ENCODE results near the gene NKD1. TPM values are rescaled to one million over a fixed set of nuclear protein-coding genes. Genes with fewer than 3 reads are reported as not detected.

NKD1 gene
- total and polyA plus RNA-seq, 9 donors = 2.5 to 72.1 (median 12.7) TPM

DNA sequence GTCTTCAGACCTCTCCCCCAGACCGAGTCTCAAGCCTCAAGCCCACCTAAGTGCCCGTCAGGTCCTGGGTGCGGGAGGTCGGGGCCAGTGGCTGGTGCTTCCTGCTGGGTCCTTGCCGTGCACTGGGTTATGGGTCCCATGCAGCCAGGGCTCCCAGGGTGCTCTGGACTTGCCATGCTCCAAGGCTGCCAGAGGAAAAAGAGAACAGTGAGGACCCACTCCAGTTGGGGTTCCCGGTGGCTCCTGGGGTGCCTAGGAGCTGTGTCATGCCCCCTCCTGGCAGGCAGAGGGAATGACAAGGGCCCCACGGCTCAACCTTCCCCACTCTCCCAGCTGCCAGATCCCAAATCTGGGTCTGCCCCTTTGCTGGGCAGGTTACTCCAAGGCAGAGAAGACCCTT is 129.2 kb downstream of the NKD1 start:
- no peaks in the 10 kb centered on the region for H3K36me3 ChIP-seq
- DNase-seq = no peak
- H3K9me3 ChIP-seq = no peaks in the 10 kb centered on the region
- 68 to 73% (median 71%) methylated on average over 7 of the region's 7 CpGs for WGBS, 3 donors
- no peaks in the 10 kb centered on the region for H3K27me3 ChIP-seq
- TF ChIP-seq, protein P1, sequence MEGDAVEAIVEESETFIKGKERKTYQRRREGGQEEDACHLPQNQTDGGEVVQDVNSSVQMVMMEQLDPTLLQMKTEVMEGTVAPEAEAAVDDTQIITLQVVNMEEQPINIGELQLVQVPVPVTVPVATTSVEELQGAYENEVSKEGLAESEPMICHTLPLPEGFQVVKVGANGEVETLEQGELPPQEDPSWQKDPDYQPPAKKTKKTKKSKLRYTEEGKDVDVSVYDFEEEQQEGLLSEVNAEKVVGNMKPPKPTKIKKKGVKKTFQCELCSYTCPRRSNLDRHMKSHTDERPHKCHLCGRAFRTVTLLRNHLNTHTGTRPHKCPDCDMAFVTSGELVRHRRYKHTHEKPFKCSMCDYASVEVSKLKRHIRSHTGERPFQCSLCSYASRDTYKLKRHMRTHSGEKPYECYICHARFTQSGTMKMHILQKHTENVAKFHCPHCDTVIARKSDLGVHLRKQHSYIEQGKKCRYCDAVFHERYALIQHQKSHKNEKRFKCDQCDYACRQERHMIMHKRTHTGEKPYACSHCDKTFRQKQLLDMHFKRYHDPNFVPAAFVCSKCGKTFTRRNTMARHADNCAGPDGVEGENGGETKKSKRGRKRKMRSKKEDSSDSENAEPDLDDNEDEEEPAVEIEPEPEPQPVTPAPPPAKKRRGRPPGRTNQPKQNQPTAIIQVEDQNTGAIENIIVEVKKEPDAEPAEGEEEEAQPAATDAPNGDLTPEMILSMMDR (IDR thresholded peaks at IDR 0.05) = no peak
- TF ChIP-seq EP300 (IDR thresholded peaks at IDR 0.05) (no peak), POLR2A (IDR thresholded peaks at IDR 0.05) (no peak)
- H3K4me3 ChIP-seq = no peak overlapping the region
- no peak overlapping the region for H3K27ac ChIP-seq
- intact Hi-C loops (cut with DNase I) = loop anchor here in 1 of 4 donors (10.0 kb wide), 1 partner anchor 127 kb away; no protein-coding TSS in a partner anchor
- no peaks in the 10 kb centered on the region for H3K4me1 ChIP-seq (ENCODE audit: insufficient read depth)

DNA sequence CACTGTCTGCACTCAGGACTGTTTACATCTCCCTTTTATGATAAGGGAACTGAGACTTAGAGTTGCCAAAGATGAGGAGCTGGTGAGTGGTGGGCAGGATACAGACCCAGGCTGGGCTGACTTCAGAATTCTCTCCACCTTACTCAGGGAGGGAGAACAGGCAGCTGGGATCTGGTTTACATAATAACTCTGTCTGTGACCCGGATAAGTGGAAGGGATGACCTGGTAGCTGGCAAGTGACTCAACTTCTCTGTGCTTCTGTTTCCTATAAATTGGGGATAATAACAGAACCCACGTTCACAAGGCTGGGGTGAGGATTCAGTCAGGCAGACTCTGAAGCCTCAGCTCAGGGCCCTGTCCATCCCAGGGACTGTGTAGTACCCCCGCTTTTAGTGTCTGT is 130.3 kb downstream of the NKD1 start:
- no peaks in the 10 kb centered on the region for H3K36me3 ChIP-seq
- H3K9me3 ChIP-seq = no peaks in the 10 kb centered on the region
- no peaks in the 10 kb centered on the region for H3K27me3 ChIP-seq
- DNase-seq = no peak
- intact Hi-C loops (cut with DNase I) = loop anchor here in 1 of 4 donors (10.0 kb wide), 1 partner anchor 126 kb away; no protein-coding TSS in a partner anchor
- no peaks in the 10 kb centered on the region for H3K4me1 ChIP-seq (ENCODE audit: insufficient read depth)
- H3K27ac ChIP-seq = no peak overlapping the region
- 41 to 48% (median 44%) methylated on average over 3 of the region's 3 CpGs for WGBS, 3 donors
- TF ChIP-seq, protein P1 (IDR thresholded peaks at IDR 0.05) = no peak
- TF ChIP-seq POLR2A (IDR thresholded peaks at IDR 0.05) = no peak
- no peak for TF ChIP-seq EP300 (IDR thresholded peaks at IDR 0.05)
- no peak overlapping the region for H3K4me3 ChIP-seq

DNA sequence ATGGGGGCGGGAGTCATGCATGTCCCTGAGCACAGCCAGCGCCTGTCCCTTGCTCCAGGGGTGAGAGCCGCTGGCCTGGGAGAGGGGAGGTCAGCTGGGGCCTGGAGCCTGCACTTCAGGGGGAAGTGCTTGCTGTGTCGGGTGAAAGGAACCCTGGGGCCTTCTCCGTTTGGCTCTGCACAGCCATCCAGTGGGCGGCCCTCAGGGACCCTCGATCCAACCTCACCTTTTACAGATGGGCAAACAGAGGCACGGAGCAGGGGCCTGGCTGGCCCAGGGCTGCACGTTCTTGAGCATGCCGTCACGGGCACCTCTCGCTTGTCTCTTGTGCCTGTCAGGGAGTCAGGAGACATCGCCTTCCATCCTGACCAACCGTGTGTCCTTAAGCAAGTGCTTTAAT is 131.1 kb downstream of the NKD1 start:
- H3K9me3 ChIP-seq = no peaks in the 10 kb centered on the region
- H3K4me1 ChIP-seq (ENCODE audit: insufficient read depth) = no peaks in the 10 kb centered on the region
- WGBS, 3 donors = 86 to 94% (median 90%) methylated on average over 14 of the region's 14 CpGs
- no peaks in the 10 kb centered on the region for H3K36me3 ChIP-seq
- no peaks in the 10 kb centered on the region for H3K27me3 ChIP-seq
- H3K4me3 ChIP-seq = no peak overlapping the region
- DNase-seq = no peak
- TF ChIP-seq, protein P1 (IDR thresholded peaks at IDR 0.05) = no peak
- TF ChIP-seq EP300 (IDR thresholded peaks at IDR 0.05) (no peak), POLR2A (IDR thresholded peaks at IDR 0.05) (no peak)
- intact Hi-C loops (cut with DNase I) = loop anchor here in 1 of 4 donors (10.0 kb wide), 1 partner anchor 126 kb away; no protein-coding TSS in a partner anchor
- H3K27ac ChIP-seq = no peak overlapping the region

DNA sequence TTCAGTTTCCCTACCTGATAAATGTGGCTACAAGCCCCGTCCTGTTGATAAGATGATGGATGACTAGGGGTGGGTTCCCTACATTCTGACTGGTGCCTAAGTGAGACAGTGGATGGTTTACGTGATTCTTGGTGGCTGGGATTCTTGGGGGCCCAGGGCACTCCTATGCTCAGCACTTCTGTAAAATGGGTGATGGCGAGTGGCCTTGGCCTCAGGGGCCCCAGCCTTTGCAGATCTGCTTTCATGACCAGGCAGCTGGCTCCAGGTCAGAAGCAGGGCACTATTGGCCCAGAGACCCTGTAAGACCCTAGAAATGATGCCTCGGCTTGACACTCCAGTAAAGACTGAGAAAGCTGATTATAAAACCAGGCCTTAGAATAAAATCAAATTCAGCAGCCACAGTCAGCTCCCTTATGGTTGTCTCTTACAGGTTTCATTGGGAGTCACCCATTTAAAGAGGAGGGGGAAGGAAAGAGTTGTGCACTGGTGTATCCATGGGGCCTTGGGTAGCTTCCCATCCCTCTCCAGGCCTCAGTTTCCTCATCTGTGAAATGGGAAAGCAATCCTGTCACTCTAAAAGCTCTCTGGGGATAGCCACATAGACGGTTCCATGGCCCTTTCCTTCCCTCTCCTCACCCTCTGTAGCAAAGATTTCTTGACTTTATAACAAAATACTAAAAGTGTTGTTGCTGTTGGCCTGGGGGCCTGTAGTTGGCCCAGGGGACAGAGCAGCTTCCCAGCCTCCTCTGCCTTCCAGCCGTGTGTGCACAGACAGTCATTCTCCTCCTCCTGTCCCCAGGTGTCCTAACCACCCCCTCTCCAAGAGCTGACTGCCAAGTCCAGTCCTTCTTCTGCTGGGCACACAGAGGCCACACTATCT is 131.7 kb downstream of the NKD1 start:
- H3K4me1 ChIP-seq (ENCODE audit: insufficient read depth) = no peaks in the 10 kb centered on the region
- DNase-seq = no peak
- H3K4me3 ChIP-seq = no peak overlapping the region
- no peaks in the 10 kb centered on the region for H3K36me3 ChIP-seq
- no peak overlapping the region for H3K27ac ChIP-seq
- no peaks in the 10 kb centered on the region for H3K27me3 ChIP-seq
- 85 to 90% (median 89%) methylated on average over 6 of the region's 6 CpGs for WGBS, 3 donors
- no peak for TF ChIP-seq POLR2A (IDR thresholded peaks at IDR 0.05)
- TF ChIP-seq, protein P1 (IDR thresholded peaks at IDR 0.05) = no peak
- H3K9me3 ChIP-seq = no peaks in the 10 kb centered on the region
- intact Hi-C loops (cut with DNase I) = loop anchor here in 1 of 4 donors (10.0 kb wide), 1 partner anchor 125 kb away; no protein-coding TSS in a partner anchor
